ENCODE data around the gene LPIN1.

The LPIN1 gene

GRCh38 chr2:11790228-11790627 lies 43.8 kb downstream of the LPIN1 start:
- H3K27ac ChIP-seq (ENCODE audit: insufficient read depth, low read length, poor library complexity, severe bottlenecking): no peak overlapping the region
- H3K9me3 ChIP-seq (ENCODE audit: control insufficient read depth, low read length): no peaks in the 10 kb centered on the region
- no peak overlapping the region for H3K4me3 ChIP-seq (ENCODE audit: insufficient read depth, low read depth, low read length, poor library complexity, severe bottlenecking)
- peaks cover 82% of the 10 kb centered on the region for H3K36me3 ChIP-seq (ENCODE audit: control insufficient read depth, insufficient read depth, low read length)
- H3K27me3 ChIP-seq (replicated peaks; ENCODE audit: control insufficient read depth, insufficient read depth, low read length, poor library complexity, severe bottlenecking): no peaks in the 10 kb centered on the region
- no peaks in the 10 kb centered on the region for H3K4me1 ChIP-seq (ENCODE audit: control insufficient read depth, insufficient read depth, low read length, poor library complexity, severe bottlenecking)
- no peak for DNase-seq

GRCh38 chr2:11795590-11795989 lies 49.2 kb downstream of the LPIN1 start:
- no peak for DNase-seq
- peaks cover 75% of the 10 kb centered on the region for H3K36me3 ChIP-seq (ENCODE audit: control insufficient read depth, insufficient read depth, low read length)
- no peaks in the 10 kb centered on the region for H3K4me1 ChIP-seq (ENCODE audit: control insufficient read depth, insufficient read depth, low read length, poor library complexity, severe bottlenecking)
- no peak overlapping the region for H3K4me3 ChIP-seq (ENCODE audit: insufficient read depth, low read depth, low read length, poor library complexity, severe bottlenecking)
- H3K27ac ChIP-seq (ENCODE audit: insufficient read depth, low read length, poor library complexity, severe bottlenecking): no peak overlapping the region
- no peaks in the 10 kb centered on the region for H3K9me3 ChIP-seq (ENCODE audit: control insufficient read depth, low read length)
- no peaks in the 10 kb centered on the region for H3K27me3 ChIP-seq (replicated peaks; ENCODE audit: control insufficient read depth, insufficient read depth, low read length, poor library complexity, severe bottlenecking)

GRCh38 chr2:11796190-11797171 lies 50.0 kb downstream of the LPIN1 start:
- Histone ChIP-seq H3K4me1 (ENCODE audit: control insufficient read depth, insufficient read depth, low read length, poor library complexity, severe bottlenecking) (no peaks in the 10 kb centered on the region), H3K27me3 (replicated peaks; ENCODE audit: control insufficient read depth, insufficient read depth, low read length, poor library complexity, severe bottlenecking) (no peaks in the 10 kb centered on the region), H3K27ac (ENCODE audit: insufficient read depth, low read length, poor library complexity, severe bottlenecking) (no peak overlapping the region), H3K36me3 (ENCODE audit: control insufficient read depth, insufficient read depth, low read length) (peaks cover 73% of the 10 kb centered on the region), H3K9me3 (ENCODE audit: control insufficient read depth, low read length) (no peaks in the 10 kb centered on the region), H3K4me3 (ENCODE audit: insufficient read depth, low read depth, low read length, poor library complexity, severe bottlenecking) (no peak overlapping the region)
- DNase-seq: no peak

GRCh38 chr2:11797846-11798245 lies 51.4 kb downstream of the LPIN1 start:
- Histone ChIP-seq H3K4me3 (ENCODE audit: insufficient read depth, low read depth, low read length, poor library complexity, severe bottlenecking) (no peak overlapping the region), H3K27me3 (replicated peaks; ENCODE audit: control insufficient read depth, insufficient read depth, low read length, poor library complexity, severe bottlenecking) (no peaks in the 10 kb centered on the region), H3K4me1 (ENCODE audit: control insufficient read depth, insufficient read depth, low read length, poor library complexity, severe bottlenecking) (no peaks in the 10 kb centered on the region), H3K27ac (ENCODE audit: insufficient read depth, low read length, poor library complexity, severe bottlenecking) (no peak overlapping the region), H3K36me3 (ENCODE audit: control insufficient read depth, insufficient read depth, low read length) (peaks cover 68% of the 10 kb centered on the region), H3K9me3 (ENCODE audit: control insufficient read depth, low read length) (no peaks in the 10 kb centered on the region)
- no peak for DNase-seq

GRCh38 chr2:11798701-11799435 lies 52.4 kb downstream of the LPIN1 start:
- no peaks in the 10 kb centered on the region for H3K27me3 ChIP-seq (replicated peaks; ENCODE audit: control insufficient read depth, insufficient read depth, low read length, poor library complexity, severe bottlenecking)
- H3K4me1 ChIP-seq (ENCODE audit: control insufficient read depth, insufficient read depth, low read length, poor library complexity, severe bottlenecking): no peaks in the 10 kb centered on the region
- H3K27ac ChIP-seq (ENCODE audit: insufficient read depth, low read length, poor library complexity, severe bottlenecking): no peak overlapping the region
- no peaks in the 10 kb centered on the region for H3K9me3 ChIP-seq (ENCODE audit: control insufficient read depth, low read length)
- H3K36me3 ChIP-seq (ENCODE audit: control insufficient read depth, insufficient read depth, low read length): peaks cover 68% of the 10 kb centered on the region
- H3K4me3 ChIP-seq (ENCODE audit: insufficient read depth, low read depth, low read length, poor library complexity, severe bottlenecking): no peak overlapping the region
- no peak for DNase-seq

GRCh38 chr2:11799826-11800225 lies 53.4 kb downstream of the LPIN1 start:
- DNase-seq: no peak
- Histone ChIP-seq H3K27ac (ENCODE audit: insufficient read depth, low read length, poor library complexity, severe bottlenecking) (no peak overlapping the region), H3K4me3 (ENCODE audit: insufficient read depth, low read depth, low read length, poor library complexity, severe bottlenecking) (no peak overlapping the region), H3K36me3 (ENCODE audit: control insufficient read depth, insufficient read depth, low read length) (peaks cover 73% of the 10 kb centered on the region), H3K4me1 (ENCODE audit: control insufficient read depth, insufficient read depth, low read length, poor library complexity, severe bottlenecking) (no peaks in the 10 kb centered on the region), H3K9me3 (ENCODE audit: control insufficient read depth, low read length) (no peaks in the 10 kb centered on the region), H3K27me3 (replicated peaks; ENCODE audit: control insufficient read depth, insufficient read depth, low read length, poor library complexity, severe bottlenecking) (no peaks in the 10 kb centered on the region)

- peaks cover 72% of the 10 kb centered on the region for H3K36me3 ChIP-seq (ENCODE audit: control insufficient read depth, insufficient read depth, low read length)
- no peaks in the 10 kb centered on the region for H3K4me1 ChIP-seq (ENCODE audit: control insufficient read depth, insufficient read depth, low read length, poor library complexity, severe bottlenecking)
- no peak overlapping the region for H3K27ac ChIP-seq (ENCODE audit: insufficient read depth, low read length, poor library complexity, severe bottlenecking)
- no peaks in the 10 kb centered on the region for H3K27me3 ChIP-seq (replicated peaks; ENCODE audit: control insufficient read depth, insufficient read depth, low read length, poor library complexity, severe bottlenecking)
- DNase-seq: no peak
- no peak overlapping the region for H3K4me3 ChIP-seq (ENCODE audit: insufficient read depth, low read depth, low read length, poor library complexity, severe bottlenecking)
- H3K9me3 ChIP-seq (ENCODE audit: control insufficient read depth, low read length): no peaks in the 10 kb centered on the region
Observed at GRCh38 chr2:11802782-11803191, 56.4 kb downstream of the LPIN1 start.

GRCh38 chr2:11805024-11805423 lies 58.6 kb downstream of the LPIN1 start:
- H3K27me3 ChIP-seq (replicated peaks; ENCODE audit: control insufficient read depth, insufficient read depth, low read length, poor library complexity, severe bottlenecking): no peaks in the 10 kb centered on the region
- no peak overlapping the region for H3K27ac ChIP-seq (ENCODE audit: insufficient read depth, low read length, poor library complexity, severe bottlenecking)
- H3K4me3 ChIP-seq (ENCODE audit: insufficient read depth, low read depth, low read length, poor library complexity, severe bottlenecking): no peak overlapping the region
- H3K9me3 ChIP-seq (ENCODE audit: control insufficient read depth, low read length): no peaks in the 10 kb centered on the region
- H3K36me3 ChIP-seq (ENCODE audit: control insufficient read depth, insufficient read depth, low read length): peaks cover 68% of the 10 kb centered on the region
- no peak for DNase-seq
- no peaks in the 10 kb centered on the region for H3K4me1 ChIP-seq (ENCODE audit: control insufficient read depth, insufficient read depth, low read length, poor library complexity, severe bottlenecking)

GRCh38 chr2:11805920-11806319 lies 59.5 kb downstream of the LPIN1 start:
- Histone ChIP-seq H3K4me3 (ENCODE audit: insufficient read depth, low read depth, low read length, poor library complexity, severe bottlenecking) (no peak overlapping the region), H3K27ac (ENCODE audit: insufficient read depth, low read length, poor library complexity, severe bottlenecking) (no peak overlapping the region), H3K36me3 (ENCODE audit: control insufficient read depth, insufficient read depth, low read length) (peaks cover 70% of the 10 kb centered on the region), H3K9me3 (ENCODE audit: control insufficient read depth, low read length) (no peaks in the 10 kb centered on the region), H3K27me3 (replicated peaks; ENCODE audit: control insufficient read depth, insufficient read depth, low read length, poor library complexity, severe bottlenecking) (no peaks in the 10 kb centered on the region), H3K4me1 (ENCODE audit: control insufficient read depth, insufficient read depth, low read length, poor library complexity, severe bottlenecking) (no peaks in the 10 kb centered on the region)
- no peak for DNase-seq
